ENCODE measurements around the gene IFNAR1. TPM values are rescaled to one million over a fixed set of nuclear protein-coding genes. Genes with fewer than 3 reads are reported as not detected.
A peak's percentile ranks its signal among the peaks of the same experiment; 100 is the strongest.
"Not testable (repeated sequence)": the region's sequence is repeated elsewhere in the genome, so short reads cannot be mapped to it uniquely, and the experiment has no call there.

IFNAR1 gene
- total RNA-seq, 4 donors from 2014 or later, result 22.4 to 28.3 (median 26.4) TPM

- no peaks in the 10 kb centered on the region for H3K27me3 ChIP-seq
- H3K9me3 ChIP-seq, result no peaks in the 10 kb centered on the region
- no peaks in the 10 kb centered on the region for H3K36me3 ChIP-seq
- H3K27ac ChIP-seq (replicated peaks in 1 of 4), result no peak overlapping the region
- TF ChIP-seq POLR2AphosphoS5 (IDR thresholded peaks at IDR 0.05), result no peak
- TF ChIP-seq POLR2A (IDR thresholded peaks at IDR 0.05; ENCODE audit: low read depth), result no peak
- TF ChIP-seq, protein P1, sequence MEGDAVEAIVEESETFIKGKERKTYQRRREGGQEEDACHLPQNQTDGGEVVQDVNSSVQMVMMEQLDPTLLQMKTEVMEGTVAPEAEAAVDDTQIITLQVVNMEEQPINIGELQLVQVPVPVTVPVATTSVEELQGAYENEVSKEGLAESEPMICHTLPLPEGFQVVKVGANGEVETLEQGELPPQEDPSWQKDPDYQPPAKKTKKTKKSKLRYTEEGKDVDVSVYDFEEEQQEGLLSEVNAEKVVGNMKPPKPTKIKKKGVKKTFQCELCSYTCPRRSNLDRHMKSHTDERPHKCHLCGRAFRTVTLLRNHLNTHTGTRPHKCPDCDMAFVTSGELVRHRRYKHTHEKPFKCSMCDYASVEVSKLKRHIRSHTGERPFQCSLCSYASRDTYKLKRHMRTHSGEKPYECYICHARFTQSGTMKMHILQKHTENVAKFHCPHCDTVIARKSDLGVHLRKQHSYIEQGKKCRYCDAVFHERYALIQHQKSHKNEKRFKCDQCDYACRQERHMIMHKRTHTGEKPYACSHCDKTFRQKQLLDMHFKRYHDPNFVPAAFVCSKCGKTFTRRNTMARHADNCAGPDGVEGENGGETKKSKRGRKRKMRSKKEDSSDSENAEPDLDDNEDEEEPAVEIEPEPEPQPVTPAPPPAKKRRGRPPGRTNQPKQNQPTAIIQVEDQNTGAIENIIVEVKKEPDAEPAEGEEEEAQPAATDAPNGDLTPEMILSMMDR (IDR thresholded peaks at IDR 0.05), result no peak
- TF ChIP-seq EP300 (IDR thresholded peaks at IDR 0.05), result no peak
- H3K4me3 ChIP-seq, result no peak overlapping the region
- 87% methylated on average over 9 of the region's 9 CpGs for WGBS
- intact Hi-C loops (cut with DNase I), result loop anchor here (5.0 kb wide), 1 partner anchor 176 kb away; no protein-coding TSS in a partner anchor
- DNase-seq (ENCODE audit: extremely low spot score), result no peak
- H3K4me1 ChIP-seq, result peaks cover 29 to 42% (median 34%) of the 10 kb centered on the region in 4 donors
Measured at GRCh38 chr21:33378081-33378480, 53.3 kb downstream of the IFNAR1 start.

DNA sequence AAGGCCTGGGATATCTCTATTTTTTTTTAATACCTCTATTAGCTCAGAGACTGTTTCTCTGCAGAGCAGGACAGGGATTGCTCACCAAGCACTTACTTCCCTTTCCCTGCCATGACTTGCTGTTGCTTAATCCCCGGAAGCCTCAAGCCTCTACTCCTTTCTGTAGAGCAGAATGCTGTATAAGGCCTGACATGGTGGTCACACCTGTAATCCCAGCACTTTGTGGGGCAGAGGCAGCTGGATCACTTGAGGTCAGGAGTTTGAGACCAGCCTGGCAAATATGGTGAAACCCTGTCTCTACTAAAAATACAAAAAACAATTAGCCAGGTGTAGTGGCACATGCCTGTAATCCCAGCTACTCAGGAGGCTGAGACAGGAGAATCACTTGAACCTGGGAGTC lies 55.2 kb downstream of the IFNAR1 start:
- not testable (repeated sequence) for H3K27me3 ChIP-seq; H3K9me3 ChIP-seq; H3K4me3 ChIP-seq; DNase-seq (ENCODE audit: extremely low spot score); H3K36me3 ChIP-seq
- peaks cover 32 to 46% (median 42%) of the 10 kb centered on the region in 4 donors for H3K4me1 ChIP-seq
- WGBS, result 69% methylated on average over 1 of the region's 1 CpG
- H3K27ac ChIP-seq (replicated peaks in 1 of 4), result peak overlapping the region; percentile 67 to 78 (median 69)
- peak in 1 of 2 donors; percentile 13 for TF ChIP-seq POLR2AphosphoS5 (IDR thresholded peaks at IDR 0.05)
- intact Hi-C loops (cut with DNase I), result loop anchor here (5.0 kb wide), 1 partner anchor 178 kb away; no protein-coding TSS in a partner anchor

- peak overlapping the region; percentile 67 to 78 (median 69) for H3K27ac ChIP-seq (replicated peaks in 1 of 4)
- H3K4me1 ChIP-seq, result peaks cover 32 to 49% (median 42%) of the 10 kb centered on the region in 4 donors
- H3K27me3 ChIP-seq, result no peaks in the 10 kb centered on the region
- H3K36me3 ChIP-seq, result no peaks in the 10 kb centered on the region
- intact Hi-C loops (cut with DNase I), result no loop called here
- H3K4me3 ChIP-seq, result peak overlapping the region in 1 of 4 donors; percentile 14
- H3K9me3 ChIP-seq, result no peaks in the 10 kb centered on the region
- WGBS, result 24% methylated on average over 7 of the region's 11 CpGs
- peak; percentile 96 for DNase-seq (ENCODE audit: extremely low spot score)
- TF ChIP-seq, protein P1 (IDR thresholded peaks at IDR 0.05), result no peak
- no peak for TF ChIP-seq EP300 (IDR thresholded peaks at IDR 0.05)
- TF ChIP-seq POLR2A (IDR thresholded peaks at IDR 0.05; ENCODE audit: low read depth), result no peak
- TF ChIP-seq POLR2AphosphoS5 (IDR thresholded peaks at IDR 0.05), result peak; percentile 83 to 84
Measured at GRCh38 chr21:33380483-33380998, 55.8 kb downstream of the IFNAR1 start.

- DNase-seq (ENCODE audit: extremely low spot score); H3K36me3 ChIP-seq; H3K27me3 ChIP-seq; H3K4me3 ChIP-seq; H3K9me3 ChIP-seq; intact Hi-C loops (cut with DNase I): not testable (repeated sequence)
- 100% methylated on average over 6 of the region's 6 CpGs for WGBS
- H3K27ac ChIP-seq (replicated peaks in 1 of 4), result peak overlapping the region in 1 of 4 donors; percentile 67
- peaks cover 32 to 49% (median 42%) of the 10 kb centered on the region in 4 donors for H3K4me1 ChIP-seq
Measured at GRCh38 chr21:33381381-33381780, 56.6 kb downstream of the IFNAR1 start.

GRCh38 chr21:33383056-33383888 lies 58.5 kb downstream of the IFNAR1 start:
- Histone ChIP-seq H3K9me3 (no peaks in the 10 kb centered on the region), H3K27ac (replicated peaks in 1 of 4) (peak overlapping the region; percentile 40 to 70 (median 44)), H3K4me3 (peak overlapping the region; percentile 17 to 30 (median 25)), H3K36me3 (no peaks in the 10 kb centered on the region), H3K27me3 (no peaks in the 10 kb centered on the region), H3K4me1 (peaks cover 32 to 49% (median 42%) of the 10 kb centered on the region in 4 donors)
- intact Hi-C loops (cut with DNase I), result no loop called here
- 42% methylated on average over 18 of the region's 20 CpGs for WGBS
- DNase-seq (ENCODE audit: extremely low spot score), result no peak
- TF ChIP-seq POLR2AphosphoS5 (IDR thresholded peaks at IDR 0.05), result peak in 1 of 2 donors; percentile 27
- TF ChIP-seq EP300 (IDR thresholded peaks at IDR 0.05), result no peak

- no peak for DNase-seq (ENCODE audit: extremely low spot score)
- Histone ChIP-seq H3K27me3 (no peaks in the 10 kb centered on the region), H3K9me3 (no peaks in the 10 kb centered on the region), H3K4me1 (peaks cover 27 to 44% (median 37%) of the 10 kb centered on the region in 4 donors), H3K4me3 (no peak overlapping the region), H3K27ac (replicated peaks in 1 of 4) (no peak overlapping the region), H3K36me3 (no peaks in the 10 kb centered on the region)
- intact Hi-C loops (cut with DNase I), result no loop called here
- TF ChIP-seq, protein P1 (IDR thresholded peaks at IDR 0.05), result no peak
- TF ChIP-seq POLR2AphosphoS5 (IDR thresholded peaks at IDR 0.05), result no peak
- TF ChIP-seq POLR2A (IDR thresholded peaks at IDR 0.05; ENCODE audit: low read depth), result no peak
- TF ChIP-seq EP300 (IDR thresholded peaks at IDR 0.05), result no peak
- 68% methylated on average over 17 of the region's 17 CpGs for WGBS
Measured at GRCh38 chr21:33384841-33385331, 60.1 kb downstream of the IFNAR1 start.

Data from esophagus muscularis mucosa (tissue), 4 donors.